ENCODE data around the gene AP5M1. TPM values are rescaled to one million over a fixed set of nuclear protein-coding genes. Genes with fewer than 3 reads are reported as not detected.
"Not testable (repeated sequence)": the region's sequence is repeated elsewhere in the genome, so short reads cannot be mapped to it uniquely, and the experiment has no call there.

AP5M1 gene
- total RNA-seq, 1 experiment from 2014 or later: 28.3 TPM

DNA sequence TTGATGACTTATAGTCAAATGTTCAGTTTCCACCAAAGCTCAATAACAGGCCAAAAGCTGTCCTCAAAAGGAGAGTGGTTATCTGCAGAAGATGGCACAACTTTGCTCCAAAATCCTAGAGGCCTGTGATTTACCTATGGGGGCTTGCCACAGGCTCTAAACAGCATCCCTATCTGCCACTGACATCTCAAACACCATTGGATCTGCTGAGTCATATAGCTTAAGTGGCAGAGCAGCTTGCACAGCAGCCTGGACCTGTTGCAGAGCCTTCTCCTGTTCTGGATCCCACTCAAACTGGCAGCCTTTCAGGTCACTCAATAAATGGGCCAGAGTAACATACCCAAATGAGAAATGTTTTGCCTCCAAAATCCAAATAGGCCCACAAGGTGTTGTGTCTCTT, 61.1 kb downstream of the AP5M1 start:
- Histone ChIP-seq H2AFZ (no peak overlapping the region), H3K27ac (no peak overlapping the region), H3K9me2 (ENCODE audit: insufficient read depth) (no peaks in the 10 kb centered on the region), H3K4me2 (no peak overlapping the region), H3K27me3 (ENCODE audit: insufficient read depth, low read depth) (no peaks in the 10 kb centered on the region), H4K20me1 (ENCODE audit: insufficient read depth) (no peaks in the 10 kb centered on the region), H3K9me3 (ENCODE audit: insufficient read depth, low read depth) (no peaks in the 10 kb centered on the region), H3K4me3 (no peak overlapping the region), H3K4me1 (replicated peaks; ENCODE audit: insufficient read depth) (no peaks in the 10 kb centered on the region), H3K36me3 (ENCODE audit: low read depth) (no peaks in the 10 kb centered on the region), H3F3A (ENCODE audit: insufficient read depth, low read depth) (no peaks in the 10 kb centered on the region), H3K79me2 (ENCODE audit: low read depth) (no peaks in the 10 kb centered on the region)
- ChIA-PET CTCF (no interaction called here), POLR2A (ENCODE audit: unreplicated experiment) (no interaction called here)
- TF ChIP-seq, protein P1, sequence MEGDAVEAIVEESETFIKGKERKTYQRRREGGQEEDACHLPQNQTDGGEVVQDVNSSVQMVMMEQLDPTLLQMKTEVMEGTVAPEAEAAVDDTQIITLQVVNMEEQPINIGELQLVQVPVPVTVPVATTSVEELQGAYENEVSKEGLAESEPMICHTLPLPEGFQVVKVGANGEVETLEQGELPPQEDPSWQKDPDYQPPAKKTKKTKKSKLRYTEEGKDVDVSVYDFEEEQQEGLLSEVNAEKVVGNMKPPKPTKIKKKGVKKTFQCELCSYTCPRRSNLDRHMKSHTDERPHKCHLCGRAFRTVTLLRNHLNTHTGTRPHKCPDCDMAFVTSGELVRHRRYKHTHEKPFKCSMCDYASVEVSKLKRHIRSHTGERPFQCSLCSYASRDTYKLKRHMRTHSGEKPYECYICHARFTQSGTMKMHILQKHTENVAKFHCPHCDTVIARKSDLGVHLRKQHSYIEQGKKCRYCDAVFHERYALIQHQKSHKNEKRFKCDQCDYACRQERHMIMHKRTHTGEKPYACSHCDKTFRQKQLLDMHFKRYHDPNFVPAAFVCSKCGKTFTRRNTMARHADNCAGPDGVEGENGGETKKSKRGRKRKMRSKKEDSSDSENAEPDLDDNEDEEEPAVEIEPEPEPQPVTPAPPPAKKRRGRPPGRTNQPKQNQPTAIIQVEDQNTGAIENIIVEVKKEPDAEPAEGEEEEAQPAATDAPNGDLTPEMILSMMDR (conservative IDR thresholded peaks at IDR 0.05): no peak
- TF ChIP-seq EZH2 (IDR thresholded peaks at IDR 0.05; ENCODE audit: low read depth): no peak
- intact Hi-C loops (cut with micrococcal nuclease; ENCODE audit: unreplicated experiment): no loop called here
- DNase-seq: no peak
- no TSS peak for BruUV-seq (replicated peaks)

DNA sequence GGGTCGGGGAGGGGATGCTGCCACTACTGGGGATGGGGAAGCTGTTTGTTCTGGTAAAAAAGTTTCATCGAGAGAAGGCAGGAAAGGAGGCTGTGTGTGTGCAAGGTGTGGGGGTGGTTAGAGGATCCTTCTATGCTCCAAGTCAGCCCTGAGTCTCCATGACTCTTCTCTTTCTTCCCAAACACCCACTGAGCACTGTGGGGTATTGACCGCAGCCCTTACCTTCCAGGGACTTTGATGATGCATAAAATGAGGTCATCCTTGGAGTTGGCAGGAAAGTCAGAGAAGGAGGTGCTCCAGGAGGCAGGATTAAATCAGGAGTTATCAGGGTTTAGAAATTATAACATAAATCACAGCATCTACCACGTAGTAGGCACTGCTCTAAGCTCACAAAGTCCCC, 63.7 kb downstream of the AP5M1 start:
- DNase-seq; POLR2A ChIA-PET (ENCODE audit: unreplicated experiment); H3K27ac ChIP-seq; intact Hi-C loops (cut with micrococcal nuclease; ENCODE audit: unreplicated experiment); H3K4me1 ChIP-seq (replicated peaks; ENCODE audit: insufficient read depth); H3K4me3 ChIP-seq; H2AFZ ChIP-seq; H3K27me3 ChIP-seq (ENCODE audit: insufficient read depth, low read depth); H3K4me2 ChIP-seq; BruUV-seq (replicated peaks); CTCF ChIA-PET; H3K36me3 ChIP-seq (ENCODE audit: low read depth); H3K9me2 ChIP-seq (ENCODE audit: insufficient read depth); H4K20me1 ChIP-seq (ENCODE audit: insufficient read depth); H3K79me2 ChIP-seq (ENCODE audit: low read depth); H3F3A ChIP-seq (ENCODE audit: insufficient read depth, low read depth); H3K9me3 ChIP-seq (ENCODE audit: insufficient read depth, low read depth): not testable (repeated sequence)

DNA sequence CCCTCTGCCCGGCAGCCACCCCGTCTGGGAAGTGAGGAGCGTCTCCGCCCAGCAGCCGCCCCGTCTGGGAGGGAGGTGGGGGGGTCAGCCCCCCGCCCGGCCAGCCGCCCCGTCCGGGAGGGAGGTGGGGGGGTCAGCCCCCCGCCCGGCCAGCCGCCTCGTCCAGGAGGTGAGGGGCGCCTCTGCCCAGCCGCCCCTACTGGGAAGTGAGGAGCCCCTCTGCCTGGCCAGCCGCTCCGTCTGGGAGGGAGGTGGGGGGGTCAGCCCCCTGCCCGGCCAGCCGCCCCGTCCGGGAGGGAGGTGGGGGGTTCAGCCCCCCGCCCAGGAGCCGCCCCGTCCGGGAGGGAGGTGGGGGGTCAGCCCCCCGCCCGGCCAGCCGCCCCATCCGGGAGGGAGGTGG, 65.0 kb downstream of the AP5M1 start:
- POLR2A ChIA-PET (ENCODE audit: unreplicated experiment); H4K20me1 ChIP-seq (ENCODE audit: insufficient read depth); H3K4me1 ChIP-seq (replicated peaks; ENCODE audit: insufficient read depth); H3K27ac ChIP-seq; H3K4me2 ChIP-seq; H3K9me2 ChIP-seq (ENCODE audit: insufficient read depth); DNase-seq; H3K36me3 ChIP-seq (ENCODE audit: low read depth); H3K79me2 ChIP-seq (ENCODE audit: low read depth); intact Hi-C loops (cut with micrococcal nuclease; ENCODE audit: unreplicated experiment); BruUV-seq (replicated peaks); H3F3A ChIP-seq (ENCODE audit: insufficient read depth, low read depth); CTCF ChIA-PET; H2AFZ ChIP-seq; H3K9me3 ChIP-seq (ENCODE audit: insufficient read depth, low read depth); H3K4me3 ChIP-seq; H3K27me3 ChIP-seq (ENCODE audit: insufficient read depth, low read depth): not testable (repeated sequence)

DNA sequence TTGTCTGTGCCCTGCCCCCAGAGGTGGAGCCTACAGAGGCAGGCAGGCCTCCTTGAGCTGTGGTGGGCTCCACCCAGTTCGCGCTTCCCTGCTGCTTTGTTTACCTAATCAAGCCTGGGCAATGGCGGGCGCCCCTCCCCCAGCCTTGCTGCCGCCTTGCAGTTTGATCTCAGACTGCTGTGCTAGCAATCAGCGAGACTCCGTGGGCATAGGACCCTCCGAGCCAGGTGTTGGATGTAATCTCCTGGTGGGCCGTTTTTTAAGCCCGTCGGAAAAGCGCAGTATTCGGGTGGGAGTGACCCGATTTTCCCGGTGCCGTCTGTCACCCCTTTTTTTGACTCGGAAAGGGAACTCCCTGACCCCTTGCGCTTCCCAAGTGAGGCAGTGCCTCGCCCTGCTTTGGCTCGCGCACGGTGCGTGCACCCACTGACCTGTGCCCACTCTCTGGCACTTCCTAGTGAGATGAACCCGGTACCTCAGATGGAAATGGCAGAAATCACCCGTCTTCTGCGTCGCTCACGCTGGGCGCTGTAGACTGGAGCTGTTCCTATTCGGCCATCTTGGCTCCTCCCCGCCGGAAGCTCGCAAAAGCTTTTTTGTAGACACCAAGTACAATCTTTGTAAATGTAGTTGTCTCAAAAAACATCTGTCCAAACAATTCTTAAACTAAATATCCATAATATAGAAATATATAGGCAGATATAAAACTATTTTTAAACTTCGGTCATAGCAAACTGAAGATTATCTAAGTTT, 75.0 kb downstream of the AP5M1 start:
- H3K9me2 ChIP-seq (ENCODE audit: insufficient read depth); CTCF ChIA-PET; H3F3A ChIP-seq (ENCODE audit: insufficient read depth, low read depth); H3K36me3 ChIP-seq (ENCODE audit: low read depth); H3K79me2 ChIP-seq (ENCODE audit: low read depth); BruUV-seq (replicated peaks); H3K4me3 ChIP-seq; POLR2A ChIA-PET (ENCODE audit: unreplicated experiment); intact Hi-C loops (cut with micrococcal nuclease; ENCODE audit: unreplicated experiment); H4K20me1 ChIP-seq (ENCODE audit: insufficient read depth); H2AFZ ChIP-seq; H3K4me2 ChIP-seq; H3K9me3 ChIP-seq (ENCODE audit: insufficient read depth, low read depth); H3K27me3 ChIP-seq (ENCODE audit: insufficient read depth, low read depth); DNase-seq; H3K27ac ChIP-seq; H3K4me1 ChIP-seq (replicated peaks; ENCODE audit: insufficient read depth): not testable (repeated sequence)

All from PC-9 (cell line).